GM21423 (cell line): ENCODE measurements around the gene LAMA5.

Source experiments
- ATAC-seq: cut with Tn5 transposase; IDR thresholded peaks from one replicate; pipeline ENCODE4 v1.9.1; 2021; ENCODE audit warnings: mild to moderate bottlenecking, moderate library complexity; ENCODE audit not compliant: unreplicated experiment

Gene LAMA5

GRCh38 chr20:62404112-62404665 is 37.1 kb upstream of the LAMA5 start:
- no peak for ATAC-seq

GRCh38 chr20:62403331-62403730 is 36.2 kb upstream of the LAMA5 start:
- no peak for ATAC-seq

- ATAC-seq = no peak
These were observed 35.5 kb upstream of the LAMA5 start for GRCh38 chr20:62402456-62403150.

- ATAC-seq = no peak
These were observed 34.2 kb upstream of the LAMA5 start for GRCh38 chr20:62401331-62401779.

GRCh38 chr20:62400541-62400940 is 33.4 kb upstream of the LAMA5 start:
- no peak for ATAC-seq

- ATAC-seq = no peak
These were observed 32.9 kb upstream of the LAMA5 start for GRCh38 chr20:62400021-62400420.

GRCh38 chr20:62398120-62398821 is 31.2 kb upstream of the LAMA5 start:
- ATAC-seq = no peak

- no peak for ATAC-seq
These were observed 29.5 kb upstream of the LAMA5 start for GRCh38 chr20:62396367-62397239.

GRCh38 chr20:62395311-62396242 is 28.5 kb upstream of the LAMA5 start:
- no peak for ATAC-seq

GRCh38 chr20:62394248-62395245 is 27.4 kb upstream of the LAMA5 start:
- ATAC-seq = no peak

- ATAC-seq = no peak
These were observed 26.7 kb upstream of the LAMA5 start for GRCh38 chr20:62393830-62394229.

- no peak for ATAC-seq
These were observed 26.2 kb upstream of the LAMA5 start for GRCh38 chr20:62393335-62393665.

- no peak for ATAC-seq
These were observed 25.7 kb upstream of the LAMA5 start for GRCh38 chr20:62392621-62393334.

- no peak for ATAC-seq
These were observed 24.9 kb upstream of the LAMA5 start for GRCh38 chr20:62392077-62392418.

- no peak for ATAC-seq
These were observed 24.3 kb upstream of the LAMA5 start for GRCh38 chr20:62391165-62392076.

- no peak for ATAC-seq
These were observed 23.4 kb upstream of the LAMA5 start for GRCh38 chr20:62390317-62391164.
